NCI-H187 treated with DMSO at 0.1 percent for 48 hours (cell line): Measurements from ENCODE around the gene DCDC1.
"Not testable (repeated sequence)": the region's sequence is repeated elsewhere in the genome, so short reads cannot be mapped to it uniquely, and the experiment has no call there.

Experiments used
- DNase-seq: peaks from one replicate; lab custom pipeline; 2025; lab: John Stamatoyannopoulos, UW

Gene DCDC1

DNA sequence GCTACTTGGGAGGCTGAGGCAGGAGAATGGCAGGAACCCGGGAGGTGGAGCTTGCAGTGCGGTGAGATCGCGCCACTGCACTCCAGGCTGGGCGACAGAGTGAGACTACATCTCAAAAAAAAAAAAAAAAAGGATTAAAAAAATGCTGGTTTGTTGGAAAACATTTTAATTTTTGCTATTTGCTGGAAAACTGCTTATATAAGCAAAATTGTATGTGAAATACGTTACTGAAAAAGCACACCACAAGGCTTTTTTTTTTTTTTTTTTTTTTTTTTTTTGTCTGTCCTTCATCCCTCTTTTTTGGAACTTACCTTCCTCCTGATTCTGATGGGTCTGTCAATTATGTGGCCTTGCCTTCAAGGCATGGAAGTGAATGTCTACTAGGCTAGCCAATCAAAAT, 40.8 kb downstream of the DCDC1 start:
- DNase-seq, result no peak

DNA sequence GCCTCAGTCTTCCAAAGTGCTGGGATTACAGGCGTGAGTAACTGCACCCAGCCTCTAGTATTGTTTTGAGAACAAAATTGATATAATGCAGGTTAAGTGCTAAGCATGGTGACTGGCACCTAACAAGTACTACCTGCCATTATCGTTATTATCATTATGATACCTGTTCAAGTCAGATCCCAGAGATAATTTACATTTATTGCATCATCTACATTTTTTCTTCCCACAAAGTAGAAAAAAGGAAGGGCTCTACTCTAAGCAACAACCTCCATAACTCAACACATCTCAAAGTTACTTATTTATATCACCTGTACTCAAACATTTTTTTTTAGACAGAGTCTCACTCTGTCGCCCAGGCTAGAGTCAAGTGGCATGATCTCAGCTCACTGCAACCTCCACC, 42.1 kb downstream of the DCDC1 start:
- DNase-seq, result no peak

DNA sequence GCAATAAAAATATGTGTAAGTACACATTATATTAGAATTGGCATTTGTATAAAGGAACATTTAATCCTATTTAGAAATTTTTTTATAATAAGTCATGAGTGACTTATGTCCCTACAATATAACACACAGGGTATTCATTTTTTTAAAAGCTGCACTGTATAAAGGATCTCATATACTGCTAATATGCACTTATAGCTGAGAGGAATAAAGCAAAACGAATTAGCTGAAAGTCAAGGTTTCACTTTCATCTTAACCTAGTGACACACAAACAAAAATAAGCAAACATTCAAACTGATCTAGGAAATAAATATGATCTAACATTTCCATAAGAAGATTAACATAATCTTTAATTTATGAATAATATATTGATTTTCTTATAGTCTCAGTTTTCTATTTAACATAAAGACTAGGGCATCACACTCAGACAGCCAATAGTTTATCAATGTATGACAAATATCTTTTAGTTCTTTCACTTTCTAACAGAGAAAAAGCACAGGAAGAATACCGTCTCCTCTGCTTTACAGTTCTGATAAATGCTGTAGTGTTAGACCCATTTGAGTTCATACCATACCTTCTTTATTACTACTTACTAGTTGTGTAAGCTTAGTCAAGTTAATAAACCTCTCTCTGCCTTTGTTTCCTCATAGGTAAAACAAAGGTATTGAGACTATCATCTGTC, 42.9 kb downstream of the DCDC1 start:
- DNase-seq, result no peak

DNA sequence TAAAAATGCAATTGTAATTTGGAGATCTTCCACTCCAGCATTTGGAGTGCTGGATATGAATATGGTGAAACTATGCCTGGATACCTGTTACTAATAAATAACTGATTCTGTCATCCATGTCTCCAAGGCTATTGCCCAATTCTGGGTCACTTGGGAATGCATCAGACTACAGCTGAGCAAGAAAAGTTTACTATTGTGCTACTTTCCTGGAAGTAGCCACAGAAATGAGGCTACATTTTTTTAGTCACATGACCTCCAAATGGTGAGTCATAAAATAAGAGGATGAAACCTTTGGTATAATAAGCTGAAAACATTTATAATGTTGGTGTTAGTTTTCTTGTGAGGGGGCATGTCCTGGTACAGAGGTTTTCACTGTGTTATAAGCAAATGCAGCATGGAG, 44.4 kb downstream of the DCDC1 start:
- no peak for DNase-seq

DNA sequence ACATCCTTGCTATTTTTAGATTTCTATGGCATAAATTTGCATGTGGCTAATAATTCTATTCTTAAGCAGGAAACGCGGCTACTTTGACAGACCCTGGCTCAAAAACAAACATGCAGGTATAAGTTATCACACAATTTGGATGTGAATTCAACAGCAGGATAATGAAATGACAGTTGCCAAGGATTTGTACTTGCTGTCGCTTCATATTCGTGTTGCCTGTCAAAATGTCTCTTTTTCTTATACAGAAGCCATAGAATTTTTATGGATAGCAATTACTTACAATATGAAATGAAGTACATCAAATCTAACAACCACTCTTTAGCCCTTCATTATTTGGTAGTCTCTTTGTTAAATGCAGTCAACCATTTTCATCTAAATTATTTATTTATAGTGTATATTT, 46.4 kb downstream of the DCDC1 start:
- DNase-seq, result no peak

DNA sequence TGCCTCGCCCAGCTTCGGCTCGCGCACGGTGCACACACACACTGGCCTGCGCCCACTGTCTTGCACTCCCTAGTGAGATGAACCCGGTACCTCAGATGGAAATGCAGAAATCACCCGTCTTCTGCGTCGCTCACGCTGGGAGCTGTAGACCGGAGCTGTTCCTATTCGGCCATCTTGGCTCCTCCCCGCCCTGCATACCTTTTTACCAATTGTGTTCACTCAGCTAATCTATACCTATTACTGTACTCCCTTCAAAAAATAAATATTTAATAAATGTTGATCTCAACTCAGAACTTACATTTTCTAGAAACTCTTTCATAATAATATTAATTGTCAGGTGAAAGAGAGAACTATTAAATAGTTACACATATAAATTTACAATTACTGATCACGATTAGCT, 48.0 kb downstream of the DCDC1 start:
- DNase-seq, result not testable (repeated sequence)

DNA sequence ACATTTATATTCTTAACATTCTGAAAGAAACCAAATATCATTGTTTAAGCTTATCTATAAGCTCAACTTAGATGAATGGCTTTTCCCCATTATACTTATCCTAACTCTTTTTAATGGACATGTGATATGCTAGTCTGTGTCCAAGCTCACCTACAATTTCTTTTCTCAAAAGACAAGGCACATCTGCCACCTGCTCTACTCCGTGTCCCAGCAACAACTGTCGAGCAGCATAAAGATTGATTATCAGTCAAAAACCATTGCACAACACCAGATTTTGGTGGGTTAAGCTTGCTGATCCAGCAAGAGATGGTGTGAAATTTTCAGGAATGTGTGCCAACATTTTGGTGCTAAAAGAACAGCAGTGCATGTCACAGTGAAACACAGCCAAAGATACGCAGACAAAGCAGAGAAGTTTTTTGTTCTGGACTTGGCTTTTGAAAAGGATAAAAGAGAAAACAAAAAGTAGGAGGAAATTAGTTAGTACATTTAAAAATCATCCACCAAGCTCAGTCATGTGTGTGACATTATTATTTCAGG, 65.8 kb downstream of the DCDC1 start:
- DNase-seq, result no peak

DNA sequence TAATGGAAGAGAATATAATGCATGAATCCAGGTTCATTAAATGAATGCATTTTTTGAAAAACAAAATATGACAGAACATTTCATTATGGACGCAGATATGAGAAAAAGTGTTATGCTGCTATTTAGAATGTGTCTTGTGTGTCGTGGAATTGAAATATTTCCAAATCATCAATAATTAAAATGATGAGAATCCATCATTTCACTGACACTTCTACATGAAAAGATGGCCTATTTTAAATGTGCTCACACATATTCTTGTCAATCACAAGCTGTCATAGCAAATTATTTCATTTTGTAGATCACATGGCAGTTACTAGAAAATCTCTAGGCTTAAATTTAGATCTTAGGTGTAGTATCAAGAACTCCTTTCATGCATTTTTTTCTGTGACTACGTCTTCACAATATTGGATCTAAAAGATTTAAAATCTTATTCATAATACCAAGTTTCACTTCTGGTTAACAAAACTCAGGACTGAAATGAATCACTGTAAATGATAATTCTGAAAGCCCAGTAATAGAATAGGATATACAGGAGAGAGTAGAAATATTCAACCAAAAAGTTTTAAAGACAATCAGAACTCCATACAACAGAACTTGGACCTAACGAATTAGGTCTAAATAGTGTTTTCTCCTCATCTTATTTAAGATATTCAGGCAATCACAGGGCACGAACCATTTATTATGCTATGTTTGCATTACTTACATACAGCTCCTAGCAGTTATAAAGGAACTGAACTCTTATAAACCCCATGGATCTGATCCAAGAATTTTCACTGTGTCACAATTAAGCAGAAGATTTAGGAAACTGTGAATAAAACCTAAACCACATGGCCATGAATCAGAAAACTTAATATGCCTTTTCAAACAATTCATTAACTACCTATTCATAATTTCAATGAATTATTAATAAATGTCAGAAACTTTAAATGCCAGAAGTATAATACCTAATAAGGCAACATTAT, 67.7 kb downstream of the DCDC1 start:
- no peak for DNase-seq

DNA sequence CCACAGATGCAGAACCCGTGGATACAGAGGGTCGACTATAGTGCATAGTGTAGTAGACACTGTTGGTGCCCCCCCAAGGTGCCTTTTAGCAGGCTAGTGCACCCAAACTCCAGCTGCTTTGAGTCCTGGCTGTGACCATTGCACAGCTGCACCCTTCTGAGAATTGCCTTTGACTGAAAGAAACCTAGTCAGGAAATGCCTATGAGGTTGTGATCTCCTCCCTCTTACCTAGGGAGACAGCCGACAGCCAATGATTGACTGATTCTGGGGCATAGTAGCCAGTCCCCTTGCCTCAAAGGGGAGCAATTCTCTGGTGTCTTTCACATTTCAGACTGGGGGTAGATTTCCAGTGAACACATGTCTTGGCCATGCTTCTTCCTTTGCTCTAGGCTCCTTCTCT, 74.2 kb downstream of the DCDC1 start:
- no peak for DNase-seq

DNA sequence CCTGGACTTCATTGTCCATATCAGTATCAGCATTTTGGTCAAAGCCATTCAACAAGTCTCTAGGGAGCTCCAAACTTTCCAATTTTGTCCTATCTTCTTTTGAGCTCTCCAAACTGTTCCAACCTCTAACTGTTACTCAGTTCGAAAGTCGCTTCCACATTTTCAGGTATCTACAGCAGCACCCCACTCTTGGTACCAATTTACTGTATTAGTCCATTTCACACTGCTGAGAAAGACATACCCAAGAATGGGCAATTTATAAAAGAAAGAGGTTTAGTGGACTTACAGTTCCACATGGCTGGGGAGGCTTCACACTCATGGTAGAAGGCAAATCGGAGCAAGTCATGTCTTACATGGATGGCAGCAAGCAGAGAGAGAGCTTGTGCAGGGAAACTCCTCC, 96.0 kb downstream of the DCDC1 start:
- DNase-seq, result not testable (repeated sequence)

DNA sequence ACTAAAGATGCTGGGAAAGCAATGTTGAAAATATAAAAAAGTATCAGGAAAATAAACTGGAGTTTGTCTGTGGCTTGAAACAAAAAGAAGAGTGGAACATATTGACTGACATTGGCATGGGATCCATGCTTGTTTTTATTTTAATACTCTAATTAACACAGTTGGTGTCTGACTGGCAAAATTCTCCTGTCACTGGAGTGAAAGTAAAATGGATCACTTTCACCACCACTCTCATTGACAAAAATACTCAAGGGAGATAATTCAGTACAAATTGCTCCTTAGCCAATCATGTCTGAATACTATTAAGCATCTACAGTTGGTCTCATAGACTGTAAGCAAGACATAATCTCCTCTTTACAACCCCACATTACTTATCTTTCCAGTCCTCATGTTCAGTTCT, 101.8 kb downstream of the DCDC1 start:
- DNase-seq, result no peak

DNA sequence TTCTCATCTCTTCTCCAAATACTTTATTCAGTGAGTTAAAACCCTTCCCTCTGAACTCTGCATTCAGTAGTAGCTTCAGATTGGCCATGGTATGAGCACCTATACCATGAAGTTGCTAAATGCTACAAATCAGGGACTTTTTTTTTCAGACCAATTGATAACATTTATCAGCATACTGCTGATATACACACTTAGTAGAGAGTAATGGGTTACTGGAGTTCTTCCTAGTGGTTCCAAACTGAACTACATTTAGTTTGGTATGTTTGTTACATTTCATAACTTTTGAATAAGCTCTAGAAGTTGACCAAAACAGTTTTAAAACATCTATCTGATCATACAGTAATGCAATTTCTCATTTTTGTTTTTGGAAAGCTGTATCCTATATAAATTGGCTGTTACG, 104.7 kb downstream of the DCDC1 start:
- no peak for DNase-seq

DNA sequence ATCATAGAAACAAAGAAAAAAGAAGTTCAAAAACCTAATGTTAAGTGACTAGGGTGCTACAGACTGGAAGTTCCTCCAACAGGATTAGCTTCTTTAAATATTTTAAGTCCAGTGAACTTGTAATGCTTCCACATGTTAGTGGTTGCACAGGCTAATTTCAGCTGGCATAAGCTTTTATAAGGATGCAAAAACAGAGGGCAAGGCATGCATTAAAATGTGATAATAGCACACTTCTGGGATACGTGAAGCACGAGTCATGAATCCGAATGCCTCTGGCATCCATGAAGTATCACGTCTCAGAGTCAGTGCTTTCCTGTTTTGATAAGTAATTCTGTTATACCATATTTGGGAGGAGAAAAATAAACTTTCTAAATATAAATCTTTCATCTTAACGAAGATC, 106.8 kb downstream of the DCDC1 start:
- DNase-seq, result no peak

DNA sequence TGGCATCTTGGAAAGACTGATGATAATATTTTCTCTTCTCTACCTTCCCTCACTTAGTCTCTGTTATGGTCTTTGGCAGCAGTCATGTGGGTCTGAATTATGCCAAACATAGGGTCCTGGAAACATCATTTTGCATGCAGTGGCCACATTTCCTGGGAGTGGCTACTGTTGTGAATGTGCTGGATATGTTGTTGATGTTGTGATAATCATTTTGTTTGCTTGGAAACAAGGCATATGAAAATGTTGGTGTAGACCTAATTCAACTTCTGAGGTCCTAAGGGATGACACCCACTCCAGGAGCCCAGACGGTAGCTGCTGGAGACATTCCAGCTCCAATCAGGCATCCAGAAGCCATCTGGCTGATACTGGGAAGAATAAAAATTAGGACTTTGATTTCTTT, 109.7 kb downstream of the DCDC1 start:
- DNase-seq, result no peak

DNA sequence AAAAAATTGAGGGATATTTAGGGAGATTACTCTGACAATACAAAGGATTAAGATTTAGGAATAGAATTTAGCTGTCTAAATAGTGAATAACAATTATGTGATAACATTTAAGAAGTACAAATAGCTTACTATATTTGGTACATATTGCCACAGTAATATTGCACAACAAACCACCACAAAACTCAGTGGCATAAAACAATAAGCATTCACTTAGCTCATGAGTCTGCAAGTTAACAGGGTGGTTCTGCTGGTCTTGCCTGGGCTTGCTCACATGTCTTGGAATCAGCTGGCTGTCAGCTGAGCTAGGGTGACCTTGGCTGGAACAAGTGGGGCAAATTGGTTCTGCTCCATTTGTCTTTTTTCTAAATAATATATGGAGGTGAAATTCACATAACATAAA, 115.1 kb downstream of the DCDC1 start:
- no peak for DNase-seq

DNA sequence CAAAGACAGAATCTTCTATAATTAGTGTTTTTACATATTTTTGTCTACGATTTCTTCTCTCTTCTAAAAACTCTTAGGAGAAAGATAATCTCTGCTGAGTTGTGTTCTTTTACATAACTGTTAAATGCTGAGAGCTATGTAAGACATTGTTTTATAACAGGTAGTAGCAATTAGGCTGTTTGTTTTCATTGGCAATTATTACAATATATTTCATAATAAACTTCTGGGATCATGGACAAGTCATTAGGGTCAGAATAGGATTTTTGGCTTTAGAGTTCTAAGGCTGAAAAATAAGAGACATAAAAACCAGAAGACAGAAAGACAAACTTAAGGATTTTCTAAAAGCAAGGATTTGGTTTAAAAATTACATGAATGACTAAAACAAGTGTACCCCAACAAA, 120.8 kb downstream of the DCDC1 start:
- no peak for DNase-seq

DNA sequence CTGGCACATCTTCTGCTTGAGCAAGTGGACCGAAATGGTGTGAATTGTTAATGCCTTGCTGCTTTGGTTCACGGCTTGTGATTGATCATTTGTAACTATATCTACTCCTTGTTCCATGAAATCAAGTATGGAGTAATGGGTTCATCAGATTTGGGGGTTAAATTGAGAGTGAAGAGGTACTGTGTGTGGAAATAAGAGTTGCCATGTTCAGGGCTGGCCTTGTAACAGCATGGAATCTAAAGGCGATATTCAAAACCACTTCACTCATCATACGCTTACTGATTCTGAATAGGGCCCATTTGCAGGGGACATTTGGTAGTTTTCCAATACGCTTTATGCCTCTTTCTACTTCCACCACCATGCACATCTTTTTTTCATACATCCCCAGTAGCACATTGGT, 122.2 kb downstream of the DCDC1 start:
- no peak for DNase-seq

DNA sequence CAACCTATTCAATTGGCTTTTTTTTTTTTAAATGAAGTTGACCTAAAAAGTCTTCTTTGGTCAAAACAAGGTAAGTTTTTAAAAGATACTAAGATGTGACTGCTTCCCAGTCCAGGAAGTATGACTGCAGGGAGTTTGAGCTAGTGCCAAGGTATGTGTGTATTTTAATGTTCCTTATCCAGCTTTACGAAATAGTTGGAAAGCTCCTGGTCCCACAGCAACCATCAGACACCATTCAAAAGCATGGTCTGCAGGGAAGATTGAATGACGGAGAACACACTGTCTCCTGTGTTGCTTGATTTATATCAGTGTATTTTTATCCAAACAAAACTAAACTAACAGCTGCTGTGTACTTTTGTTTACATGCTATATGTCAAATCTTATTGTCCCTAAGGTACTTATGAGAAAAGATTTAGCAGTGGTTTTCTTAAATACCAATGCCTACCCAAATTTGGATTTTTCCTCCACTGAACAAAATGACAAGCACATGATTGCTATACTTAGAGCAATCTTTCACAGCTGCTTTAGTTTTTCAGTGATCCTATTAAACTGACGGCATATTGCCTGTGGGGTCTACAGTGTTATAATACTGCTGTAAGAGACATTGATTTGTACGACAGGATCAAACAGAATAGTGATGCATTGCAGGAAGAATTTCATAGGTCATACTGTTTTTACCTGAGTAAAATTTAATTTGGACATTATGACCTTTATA, 122.9 kb downstream of the DCDC1 start:
- no peak for DNase-seq

DNA sequence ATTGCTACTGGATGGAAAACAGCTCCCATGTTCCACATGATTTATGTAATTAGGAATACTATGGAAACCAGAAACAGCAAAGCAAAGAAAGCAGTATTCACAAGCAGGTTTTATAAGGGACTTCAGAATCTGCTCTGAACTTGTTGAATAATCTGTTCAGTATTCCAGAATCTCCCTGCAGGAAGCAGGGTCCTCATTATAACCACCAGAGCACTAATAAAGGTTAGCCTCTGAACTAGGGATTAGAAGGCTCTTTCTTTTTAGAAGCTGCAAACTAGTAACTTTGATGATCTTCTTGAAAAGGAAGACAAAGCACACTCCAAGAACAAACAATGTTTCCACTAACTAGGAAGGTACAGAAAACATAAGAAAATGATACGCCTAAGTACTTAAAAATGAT, 125.8 kb downstream of the DCDC1 start:
- DNase-seq, result no peak

DNA sequence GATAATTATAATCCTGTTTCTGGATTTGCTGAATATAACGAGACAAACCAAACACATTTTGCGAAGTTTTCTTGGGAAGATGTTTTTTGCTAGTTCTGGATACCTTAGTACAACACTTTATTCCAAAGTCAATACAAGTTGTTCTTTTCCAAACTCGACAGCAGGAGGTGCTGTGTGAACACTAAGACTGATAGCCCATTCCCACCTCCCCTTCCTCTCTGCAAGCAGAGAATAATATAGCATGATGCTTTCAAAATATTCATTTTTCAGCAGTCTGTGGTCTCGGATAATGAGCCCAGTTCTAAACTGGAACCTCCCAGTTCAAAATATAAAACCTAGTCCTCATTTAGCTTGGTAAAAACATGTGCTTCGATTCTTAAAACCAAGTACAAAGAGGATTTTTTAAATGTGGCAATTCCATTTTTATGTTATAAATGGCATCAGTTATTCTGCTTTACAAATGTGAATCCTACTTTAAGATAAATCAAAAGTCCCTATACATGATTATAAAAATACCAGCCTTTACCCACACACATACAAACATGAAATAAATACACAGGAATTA, 129.1 kb downstream of the DCDC1 start:
- DNase-seq, result no peak

DNA sequence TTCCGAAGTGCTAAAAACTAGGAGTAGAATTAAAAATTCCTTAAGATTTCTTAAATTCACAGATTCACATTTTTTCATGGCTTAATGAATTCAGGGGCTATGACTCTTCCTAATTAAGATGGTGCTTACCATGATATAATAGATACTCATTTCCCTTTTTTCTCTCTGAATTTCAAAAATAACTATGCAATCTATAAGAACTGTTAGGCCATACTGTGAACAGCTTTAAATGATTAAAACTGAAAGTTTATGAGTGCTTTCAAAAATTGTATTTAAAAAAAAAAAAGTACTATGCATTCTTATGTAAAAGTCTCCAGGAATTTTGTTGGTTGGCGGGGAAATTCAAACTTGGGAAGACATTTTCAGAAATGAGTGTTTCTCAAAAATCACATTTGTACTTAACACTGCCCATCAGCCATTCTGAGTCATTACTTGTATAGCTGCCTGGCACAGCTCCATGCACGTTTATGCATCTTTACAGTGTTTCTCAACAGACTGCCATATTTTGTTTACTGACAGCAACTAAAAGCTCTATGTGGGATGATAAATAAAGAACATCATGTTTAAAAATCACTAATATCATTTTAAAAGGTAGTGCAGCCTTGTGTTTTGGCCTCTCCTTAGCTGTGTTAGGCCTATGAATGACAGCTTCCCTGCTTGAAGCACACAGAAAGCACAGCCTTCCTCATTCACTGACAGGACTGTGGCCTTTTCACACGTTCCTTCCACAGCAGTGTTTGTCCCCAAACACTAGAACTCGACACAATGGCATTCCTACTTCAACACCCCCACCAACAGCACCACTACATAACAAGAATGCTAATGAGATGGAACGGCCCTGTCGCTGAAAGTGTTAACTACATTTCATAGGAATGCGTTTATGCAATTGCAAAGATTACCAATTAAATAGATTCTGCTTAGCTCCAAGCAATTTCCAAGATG, 131.4 kb downstream of the DCDC1 start:
- DNase-seq, result no peak
